ENCODE measurements around the gene BRINP1. TPM values are rescaled to one million over a fixed set of nuclear protein-coding genes. Genes with fewer than 3 reads are reported as not detected.

Gene BRINP1
- total and polyA plus RNA-seq, 2 experiments from 2014 or later: 0.64 to 1.3 TPM

GRCh38 chr9:119181561-119181960 is 187.7 kb downstream of the BRINP1 start:
- H3K79me2 ChIP-seq: no peaks in the 10 kb centered on the region
- no peaks in the 10 kb centered on the region for H3K4me1 ChIP-seq (ENCODE audit: insufficient read depth)
- DNase-seq (ENCODE audit: low spot score): no peak
- H3K4me2 ChIP-seq: no peak overlapping the region
- no peaks in the 10 kb centered on the region for H4K20me1 ChIP-seq (ENCODE audit: insufficient read depth, poor library complexity, severe bottlenecking)
- H3K27ac ChIP-seq: no peak overlapping the region
- no peaks in the 10 kb centered on the region for H3K27me3 ChIP-seq
- H3K4me3 ChIP-seq: no peak overlapping the region
- H2AFZ ChIP-seq: no peak overlapping the region
- no peaks in the 10 kb centered on the region for H3K36me3 ChIP-seq (replicated peaks; ENCODE audit: insufficient read depth, low read depth)
- H3K9me2 ChIP-seq (replicated peaks; ENCODE audit: insufficient read depth): no peaks in the 10 kb centered on the region
- no peak for TF ChIP-seq CTCF (IDR thresholded peaks at IDR 0.05; ENCODE audit: poor library complexity)
- no peak for TF ChIP-seq EZH2 (IDR thresholded peaks at IDR 0.05; ENCODE audit: borderline replicate concordance)
- no peak for TF ChIP-seq EZH2phosphoT487 (IDR thresholded peaks at IDR 0.05; ENCODE audit: low read depth, severe bottlenecking, unreplicated experiment)
- no peaks in the 10 kb centered on the region for H3K9me3 ChIP-seq (ENCODE audit: low read depth)

GRCh38 chr9:119180897-119181296 is 188.3 kb downstream of the BRINP1 start:
- Histone ChIP-seq H4K20me1 (ENCODE audit: insufficient read depth, poor library complexity, severe bottlenecking) (no peaks in the 10 kb centered on the region), H3K79me2 (no peaks in the 10 kb centered on the region), H3K9me2 (replicated peaks; ENCODE audit: insufficient read depth) (no peaks in the 10 kb centered on the region), H3K27me3 (no peaks in the 10 kb centered on the region), H3K27ac (no peak overlapping the region), H3K9me3 (ENCODE audit: low read depth) (no peaks in the 10 kb centered on the region), H3K4me3 (no peak overlapping the region), H3K36me3 (replicated peaks; ENCODE audit: insufficient read depth, low read depth) (no peaks in the 10 kb centered on the region), H3K4me1 (ENCODE audit: insufficient read depth) (no peaks in the 10 kb centered on the region), H3K4me2 (no peak overlapping the region), H2AFZ (no peak overlapping the region)
- no peak for DNase-seq (ENCODE audit: low spot score)
- no peak for TF ChIP-seq EZH2 (IDR thresholded peaks at IDR 0.05; ENCODE audit: borderline replicate concordance)
- TF ChIP-seq EZH2phosphoT487 (IDR thresholded peaks at IDR 0.05; ENCODE audit: low read depth, severe bottlenecking, unreplicated experiment): no peak
- no peak for TF ChIP-seq CTCF (IDR thresholded peaks at IDR 0.05; ENCODE audit: poor library complexity)
- 90% methylated on average over 3 of the region's 3 CpGs for whole genome bisulfite sequencing (ENCODE audit: low lambda C conversion rate, missing lambda C conversion rate)

GRCh38 chr9:119179701-119180100 is 189.5 kb downstream of the BRINP1 start:
- Histone ChIP-seq H3K27ac (no peak overlapping the region), H4K20me1 (ENCODE audit: insufficient read depth, poor library complexity, severe bottlenecking) (no peaks in the 10 kb centered on the region), H3K27me3 (no peaks in the 10 kb centered on the region), H3K4me3 (no peak overlapping the region), H3K36me3 (replicated peaks; ENCODE audit: insufficient read depth, low read depth) (no peaks in the 10 kb centered on the region), H3K79me2 (no peaks in the 10 kb centered on the region), H3K4me2 (no peak overlapping the region), H3K9me2 (replicated peaks; ENCODE audit: insufficient read depth) (no peaks in the 10 kb centered on the region), H3K9me3 (ENCODE audit: low read depth) (no peaks in the 10 kb centered on the region), H3K4me1 (ENCODE audit: insufficient read depth) (no peaks in the 10 kb centered on the region), H2AFZ (no peak overlapping the region)
- 79% methylated on average over 3 of the region's 3 CpGs for WGBS (ENCODE audit: low lambda C conversion rate, missing lambda C conversion rate)
- no peak for TF ChIP-seq EZH2 (IDR thresholded peaks at IDR 0.05; ENCODE audit: borderline replicate concordance)
- no peak for TF ChIP-seq EZH2phosphoT487 (IDR thresholded peaks at IDR 0.05; ENCODE audit: low read depth, severe bottlenecking, unreplicated experiment)
- TF ChIP-seq CTCF (IDR thresholded peaks at IDR 0.05; ENCODE audit: poor library complexity): no peak
- no peak for DNase-seq (ENCODE audit: low spot score)

GRCh38 chr9:119177196-119177595 is 192.0 kb downstream of the BRINP1 start:
- Histone ChIP-seq H2AFZ (no peak overlapping the region), H3K9me3 (ENCODE audit: low read depth) (no peaks in the 10 kb centered on the region), H3K79me2 (no peaks in the 10 kb centered on the region), H3K27ac (no peak overlapping the region), H3K9me2 (replicated peaks; ENCODE audit: insufficient read depth) (no peaks in the 10 kb centered on the region), H3K4me3 (no peak overlapping the region), H3K4me1 (ENCODE audit: insufficient read depth) (no peaks in the 10 kb centered on the region), H4K20me1 (ENCODE audit: insufficient read depth, poor library complexity, severe bottlenecking) (no peaks in the 10 kb centered on the region), H3K27me3 (no peaks in the 10 kb centered on the region), H3K36me3 (replicated peaks; ENCODE audit: insufficient read depth, low read depth) (no peaks in the 10 kb centered on the region), H3K4me2 (no peak overlapping the region)
- DNase-seq (ENCODE audit: low spot score): no peak
- TF ChIP-seq EZH2phosphoT487 (IDR thresholded peaks at IDR 0.05; ENCODE audit: low read depth, severe bottlenecking, unreplicated experiment): no peak
- no peak for TF ChIP-seq EZH2 (IDR thresholded peaks at IDR 0.05; ENCODE audit: borderline replicate concordance)
- no peak for TF ChIP-seq CTCF (IDR thresholded peaks at IDR 0.05; ENCODE audit: poor library complexity)
- 84% methylated on average over 9 of the region's 9 CpGs for WGBS (ENCODE audit: low lambda C conversion rate, missing lambda C conversion rate)
